HG02885 (cell line): ENCODE measurements around the gene WNT11.
A peak's percentile ranks its signal among the peaks of the same experiment; 100 is the strongest.

Source experiments
- ATAC-seq: cut with Tn5 transposase; IDR thresholded peaks from one replicate; pipeline ENCODE4 v1.9.1; 2021; ENCODE audit warnings: mild to moderate bottlenecking; ENCODE audit not compliant: unreplicated experiment, poor library complexity

Gene WNT11

GRCh38 chr11:76184551-76184993 lies 21.7 kb downstream of the WNT11 start:
- no peak for ATAC-seq

DNA sequence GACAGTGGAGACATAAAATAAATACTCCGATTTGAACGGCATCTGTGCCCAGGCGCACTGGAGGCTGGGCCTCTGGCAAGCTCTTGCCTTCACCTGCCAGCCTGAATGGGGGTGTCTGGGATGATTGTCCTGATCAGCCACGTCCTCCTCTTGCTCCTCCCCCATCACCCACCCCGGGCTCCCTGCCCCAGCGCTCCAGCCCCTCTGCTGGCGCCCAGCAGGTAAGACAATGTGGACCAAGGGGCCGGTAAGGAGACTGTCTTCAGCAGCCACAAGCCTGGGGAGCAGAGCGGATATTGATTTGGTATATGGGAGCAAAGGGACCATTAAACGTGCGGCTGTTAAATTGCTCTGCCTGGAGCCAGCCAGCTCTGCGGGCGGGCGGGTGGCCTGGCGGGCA lies 24.9 kb downstream of the WNT11 start:
- ATAC-seq = no peak

- no peak for ATAC-seq
Observed at GRCh38 chr11:76179147-76179546, 27.2 kb downstream of the WNT11 start.

DNA sequence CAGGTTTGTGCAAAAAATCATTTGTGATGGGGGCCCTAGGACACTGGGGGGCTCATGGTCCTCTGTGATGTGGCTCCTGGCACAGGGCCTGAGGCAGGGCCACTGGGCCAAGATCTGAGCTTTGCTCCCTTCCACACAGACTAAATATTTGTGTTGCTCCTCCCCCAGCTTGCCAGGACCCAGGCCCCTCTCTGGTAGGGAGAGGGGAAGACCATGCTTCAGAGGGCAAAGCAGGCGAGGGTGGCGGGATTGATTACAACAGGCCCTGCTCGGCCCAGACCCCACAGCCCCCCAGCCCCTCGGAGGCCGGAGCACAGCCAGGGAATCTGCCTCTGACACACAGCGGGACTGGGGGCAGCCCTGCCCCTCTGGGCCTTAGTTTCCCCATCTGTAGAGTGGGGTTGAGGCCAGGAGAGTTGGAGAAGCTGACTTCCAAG lies 29.0 kb downstream of the WNT11 start:
- ATAC-seq = no peak

- ATAC-seq = no peak
Observed at GRCh38 chr11:76176463-76176862, 29.8 kb downstream of the WNT11 start.

- ATAC-seq = no peak
Observed at GRCh38 chr11:76175783-76176182, 30.5 kb downstream of the WNT11 start.

DNA sequence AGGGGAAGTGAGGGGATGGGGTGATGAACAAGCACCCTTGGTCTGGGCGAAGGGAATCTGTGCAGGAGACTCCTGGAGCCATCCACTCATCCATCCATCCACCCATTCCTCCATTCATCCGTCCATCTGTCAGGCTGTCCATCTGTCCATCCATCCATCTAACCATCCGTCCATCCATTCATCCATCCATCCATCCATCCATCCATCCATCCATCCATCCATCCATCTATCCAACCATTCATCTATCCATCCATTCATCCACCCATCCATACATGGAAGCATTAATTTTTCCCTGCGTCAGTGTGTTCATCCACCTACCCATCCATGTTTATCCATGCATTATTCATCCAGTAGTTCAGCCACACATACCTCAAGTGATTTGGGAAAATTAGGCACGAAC lies 32.0 kb downstream of the WNT11 start:
- no peak for ATAC-seq

DNA sequence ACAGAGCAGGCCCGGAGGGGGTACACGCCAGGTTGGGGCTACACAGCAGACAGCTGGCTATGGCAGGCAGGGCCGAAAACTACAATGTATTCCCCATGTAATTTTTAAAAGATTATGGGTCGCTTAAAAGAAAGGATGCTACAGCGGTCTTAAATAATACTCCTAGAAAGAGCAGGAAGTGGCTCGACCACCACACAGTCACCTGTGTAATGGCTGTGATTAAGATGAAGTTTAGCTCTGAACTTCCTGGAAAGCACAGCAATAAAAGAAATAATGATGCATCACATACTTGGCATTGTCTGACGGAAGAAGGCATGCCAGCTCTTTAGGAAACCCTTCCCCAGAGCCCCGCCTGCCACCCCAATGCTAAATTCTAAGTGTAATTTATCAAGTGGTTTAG lies 32.6 kb downstream of the WNT11 start:
- ATAC-seq = no peak

- no peak for ATAC-seq
Observed at GRCh38 chr11:76172583-76172982, 33.7 kb downstream of the WNT11 start.

DNA sequence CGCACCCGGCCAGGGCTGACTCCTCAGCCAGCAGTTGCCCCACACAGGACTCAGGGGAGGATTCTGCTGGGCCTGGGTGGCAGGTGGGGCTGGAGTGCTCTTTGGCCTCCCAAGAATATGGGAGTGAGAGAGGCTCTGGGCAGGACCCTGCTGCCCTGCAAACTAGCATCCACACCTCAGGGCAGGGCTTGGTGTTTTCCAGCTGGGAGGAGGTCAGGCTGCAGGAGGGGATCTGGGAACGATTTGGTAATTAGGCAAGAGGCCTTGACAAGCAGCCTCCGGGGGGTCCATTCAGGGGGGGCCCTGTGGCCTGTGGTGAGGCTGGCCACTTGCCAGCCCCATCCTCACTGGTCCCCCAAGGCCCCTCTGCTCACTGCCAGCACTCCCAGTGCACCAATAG lies 35.8 kb downstream of the WNT11 start:
- no peak for ATAC-seq

DNA sequence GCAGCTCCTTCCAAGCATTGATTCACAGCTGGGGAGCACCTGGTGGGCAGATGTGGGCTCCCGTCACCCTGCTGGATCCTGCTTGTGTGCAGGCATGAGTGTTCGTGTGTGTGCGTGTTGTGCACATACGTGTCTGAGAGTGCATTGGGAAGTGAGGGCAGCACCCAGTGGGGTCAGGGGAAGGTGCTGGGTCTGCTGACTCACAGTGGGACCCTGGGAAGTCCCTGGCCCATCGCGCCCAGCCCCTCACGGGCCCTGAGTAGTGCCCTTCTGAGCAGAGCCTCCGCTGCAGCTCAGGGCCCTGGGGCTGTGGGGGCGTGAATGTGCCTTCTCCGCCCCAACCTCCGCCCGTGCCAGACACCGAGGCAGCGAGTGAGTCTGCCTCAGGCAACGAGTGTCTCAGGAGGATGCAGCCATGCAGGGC lies 36.8 kb downstream of the WNT11 start:
- ATAC-seq = peak; percentile 48

DNA sequence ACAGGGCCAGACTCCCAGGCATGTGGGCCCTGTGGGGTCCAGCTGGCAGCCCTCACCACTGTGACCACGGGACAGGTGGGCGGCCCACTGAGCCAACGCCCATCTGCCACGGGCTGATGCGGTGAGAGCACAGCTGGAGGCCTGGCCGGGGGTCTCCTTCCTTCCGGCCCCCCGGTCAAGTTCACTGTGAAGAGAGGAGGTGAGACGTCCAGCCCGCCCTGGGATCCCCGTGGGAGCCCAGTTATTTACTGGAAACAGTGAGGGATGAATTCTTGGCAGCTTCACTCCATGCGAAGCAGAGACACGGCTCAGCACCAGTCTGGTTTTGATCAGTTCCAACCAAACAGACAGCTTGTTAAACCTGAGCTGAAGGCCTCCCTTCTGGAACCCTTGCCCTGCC lies 38.7 kb downstream of the WNT11 start:
- no peak for ATAC-seq

DNA sequence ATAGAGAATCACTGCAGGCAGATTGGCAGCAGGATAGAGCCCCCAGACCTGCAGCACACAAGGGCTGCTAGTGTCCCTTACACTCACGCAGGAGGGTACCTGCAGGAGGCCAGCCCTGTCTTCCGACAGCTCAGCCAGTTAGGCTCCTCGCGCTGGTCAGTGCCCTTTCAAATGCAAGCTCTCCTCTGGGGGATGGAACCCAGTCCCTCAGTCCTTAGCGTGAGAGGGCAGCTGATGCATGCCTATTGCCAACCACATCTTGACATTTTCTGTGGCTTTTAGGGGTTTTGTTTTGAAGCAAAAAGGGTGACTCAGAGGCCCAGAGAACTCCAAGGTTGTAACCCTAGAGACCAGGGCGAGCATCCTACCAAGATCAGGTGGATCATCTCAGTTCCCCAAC lies 40.0 kb downstream of the WNT11 start:
- ATAC-seq = peak; percentile 51

DNA sequence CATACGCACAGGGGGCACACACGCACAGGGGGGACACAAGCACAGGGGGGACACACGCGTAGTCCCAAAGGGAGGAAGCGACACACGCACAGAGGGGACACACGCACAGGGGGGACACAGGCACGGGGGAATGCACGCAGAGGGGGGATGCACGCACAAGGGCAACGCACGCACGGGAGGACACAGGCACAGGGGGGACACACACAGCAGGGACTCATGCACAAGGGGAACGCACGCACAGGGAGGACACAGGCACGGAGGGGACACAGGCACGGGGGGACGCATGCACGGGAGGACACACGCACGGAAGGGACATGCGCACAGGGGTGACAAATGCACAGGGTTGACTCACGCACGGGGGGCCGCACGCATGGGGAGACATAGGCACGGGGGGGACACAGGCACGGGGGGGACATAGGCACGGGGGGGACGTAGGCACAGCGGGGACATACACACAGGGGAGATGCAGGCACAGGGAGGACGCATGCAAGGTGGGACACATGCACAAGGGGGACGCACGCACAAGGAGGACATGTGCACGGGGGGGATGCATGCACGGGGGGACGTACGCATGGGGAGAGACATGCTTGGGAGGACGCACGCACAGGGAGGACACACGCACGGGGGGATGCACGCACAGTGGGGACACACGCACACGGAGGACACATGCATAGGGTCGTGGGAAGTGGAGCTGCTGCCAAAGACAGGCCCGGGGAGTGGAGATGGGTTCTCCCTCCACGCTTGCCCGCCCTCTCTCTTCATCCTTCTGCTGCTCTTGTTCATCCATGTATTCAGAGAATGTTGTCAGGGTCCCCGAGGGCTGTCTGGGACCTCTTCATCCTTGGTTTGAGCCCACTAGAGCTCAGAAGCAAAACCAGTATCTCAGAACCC lies 41.2 kb downstream of the WNT11 start:
- no peak for ATAC-seq

GRCh38 chr11:76164081-76164480 lies 42.2 kb downstream of the WNT11 start:
- no peak for ATAC-seq

DNA sequence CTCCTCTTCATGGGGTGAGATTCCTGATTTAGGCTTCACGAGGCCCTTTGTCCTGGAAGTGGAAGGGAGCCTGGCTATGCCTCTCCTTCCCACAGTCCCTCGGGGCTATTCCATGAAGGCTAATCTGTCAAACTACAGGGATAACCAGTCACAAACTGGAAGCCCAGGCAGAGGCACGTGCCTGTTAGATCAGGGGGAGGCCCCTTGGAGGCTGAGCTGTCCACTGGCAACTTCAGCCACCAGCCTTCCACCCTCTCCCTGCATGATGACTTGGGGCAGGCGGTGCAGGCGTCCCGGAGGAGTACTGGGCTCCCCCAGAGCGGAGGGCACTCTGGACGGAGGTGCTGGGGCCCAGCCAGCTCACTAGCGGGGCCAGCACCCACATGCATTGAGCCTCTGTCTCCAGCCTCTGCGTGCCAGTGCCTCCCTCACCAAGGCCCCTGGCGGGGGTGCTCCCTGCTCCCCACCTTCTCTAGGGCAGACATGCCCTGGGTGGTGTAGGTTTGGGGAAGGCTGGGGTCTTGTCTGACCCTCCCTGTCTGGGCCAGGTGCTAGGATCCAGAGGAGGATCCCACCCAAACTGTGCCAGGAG lies 42.9 kb downstream of the WNT11 start:
- no peak for ATAC-seq

- ATAC-seq = no peak
Observed at GRCh38 chr11:76162336-76163288, 43.7 kb downstream of the WNT11 start.

GRCh38 chr11:76161261-76161961 lies 44.9 kb downstream of the WNT11 start:
- no peak for ATAC-seq

- ATAC-seq = no peak
Observed at GRCh38 chr11:76160856-76161255, 45.4 kb downstream of the WNT11 start.
